ENCODE data around the gene KLF15. TPM values are rescaled to one million over a fixed set of nuclear protein-coding genes. Genes with fewer than 3 reads are reported as not detected.

KLF15 gene
- total RNA-seq, 1 donor from 2014 or later = 0.67 TPM

- peaks cover 3% of the 10 kb centered on the region for H3K27me3 ChIP-seq (ENCODE audit: control insufficient read depth, insufficient read depth, low read length)
- TF ChIP-seq CTCF (IDR thresholded peaks at IDR 0.05; ENCODE audit: insufficient read depth, low read length, poor library complexity, severe bottlenecking) = no peak
- no peak overlapping the region for H3K4me3 ChIP-seq (ENCODE audit: low read depth, low read length)
- no peak for DNase-seq (ENCODE audit: low read depth)
- no peaks in the 10 kb centered on the region for H3K36me3 ChIP-seq (ENCODE audit: control insufficient read depth, insufficient read depth, low read length)
These were observed 16.7 kb upstream of the KLF15 start for GRCh38 chr3:126373682-126374601.

- H3K4me3 ChIP-seq (ENCODE audit: low read depth, low read length) = no peak overlapping the region
- DNase-seq (ENCODE audit: low read depth) = no peak
- H3K27me3 ChIP-seq (ENCODE audit: control insufficient read depth, insufficient read depth, low read length) = peaks cover 3% of the 10 kb centered on the region
- no peak for TF ChIP-seq CTCF (IDR thresholded peaks at IDR 0.05; ENCODE audit: insufficient read depth, low read length, poor library complexity, severe bottlenecking)
- no peaks in the 10 kb centered on the region for H3K36me3 ChIP-seq (ENCODE audit: control insufficient read depth, insufficient read depth, low read length)
These were observed 16.0 kb upstream of the KLF15 start for GRCh38 chr3:126373146-126373613.

GRCh38 chr3:126372413-126373145 lies 15.4 kb upstream of the KLF15 start:
- Histone ChIP-seq H3K36me3 (ENCODE audit: control insufficient read depth, insufficient read depth, low read length) (no peaks in the 10 kb centered on the region), H3K4me3 (ENCODE audit: low read depth, low read length) (no peak overlapping the region), H3K27me3 (ENCODE audit: control insufficient read depth, insufficient read depth, low read length) (peaks cover 3% of the 10 kb centered on the region)
- TF ChIP-seq CTCF (IDR thresholded peaks at IDR 0.05; ENCODE audit: insufficient read depth, low read length, poor library complexity, severe bottlenecking) = no peak
- no peak for DNase-seq (ENCODE audit: low read depth)

- Histone ChIP-seq H3K4me3 (ENCODE audit: low read depth, low read length) (no peak overlapping the region), H3K27me3 (ENCODE audit: control insufficient read depth, insufficient read depth, low read length) (peaks cover 3% of the 10 kb centered on the region), H3K36me3 (ENCODE audit: control insufficient read depth, insufficient read depth, low read length) (no peaks in the 10 kb centered on the region)
- no peak for TF ChIP-seq CTCF (IDR thresholded peaks at IDR 0.05; ENCODE audit: insufficient read depth, low read length, poor library complexity, severe bottlenecking)
- DNase-seq (ENCODE audit: low read depth) = no peak
These were observed 14.0 kb upstream of the KLF15 start for GRCh38 chr3:126371096-126371705.

- no peak for DNase-seq (ENCODE audit: low read depth)
- Histone ChIP-seq H3K27me3 (ENCODE audit: control insufficient read depth, insufficient read depth, low read length) (peaks cover 3% of the 10 kb centered on the region), H3K36me3 (ENCODE audit: control insufficient read depth, insufficient read depth, low read length) (no peaks in the 10 kb centered on the region), H3K4me3 (ENCODE audit: low read depth, low read length) (no peak overlapping the region)
- TF ChIP-seq CTCF (IDR thresholded peaks at IDR 0.05; ENCODE audit: insufficient read depth, low read length, poor library complexity, severe bottlenecking) = no peak
These were observed 13.4 kb upstream of the KLF15 start for GRCh38 chr3:126370606-126371005.

Measured in kidney epithelial cell (primary cell).